IPS-18c (cell line): ENCODE data around the gene PRKAG2.
"Not testable (repeated sequence)": the region's sequence is repeated elsewhere in the genome, so short reads cannot be mapped to it uniquely, and the experiment has no call there.

Source experiments
- H3K4me3 ChIP-seq: 2 replicates; pipeline ENCODE4 v1.7.0; 2013; ENCODE audit warnings: low read depth, mild to moderate bottlenecking, low read length, moderate library complexity; ENCODE audit not compliant: insufficient read depth
- H3K9me3 ChIP-seq: one replicate; pipeline ENCODE4 v1.6.1; 2013; ENCODE audit warnings: mild to moderate bottlenecking, low read length, moderate library complexity; ENCODE audit not compliant: control insufficient read depth, insufficient read depth

PRKAG2 gene

GRCh38 chr7:151849008-151849878 is 27.7 kb downstream of the PRKAG2 start:
- Histone ChIP-seq H3K4me3 (no peak overlapping the region), H3K9me3 (peaks cover 2% of the 10 kb centered on the region)

GRCh38 chr7:151847681-151848081 is 29.2 kb downstream of the PRKAG2 start:
- H3K4me3 ChIP-seq = no peak overlapping the region
- peaks cover 2% of the 10 kb centered on the region for H3K9me3 ChIP-seq

GRCh38 chr7:151847136-151847535 is 29.8 kb downstream of the PRKAG2 start:
- Histone ChIP-seq H3K4me3 (no peak overlapping the region), H3K9me3 (peaks cover 2% of the 10 kb centered on the region)

GRCh38 chr7:151845412-151846205 is 31.3 kb downstream of the PRKAG2 start:
- H3K9me3 ChIP-seq = peaks cover 2% of the 10 kb centered on the region
- H3K4me3 ChIP-seq = no peak overlapping the region

GRCh38 chr7:151844825-151845200 is 32.1 kb downstream of the PRKAG2 start:
- no peak overlapping the region for H3K4me3 ChIP-seq
- peaks cover 2% of the 10 kb centered on the region for H3K9me3 ChIP-seq

- Histone ChIP-seq H3K4me3 (no peak overlapping the region), H3K9me3 (peaks cover 2% of the 10 kb centered on the region)
Measured at GRCh38 chr7:151844071-151844824, 32.7 kb downstream of the PRKAG2 start.

- H3K4me3 ChIP-seq = no peak overlapping the region
- peaks cover 2% of the 10 kb centered on the region for H3K9me3 ChIP-seq
Measured at GRCh38 chr7:151843181-151843580, 33.7 kb downstream of the PRKAG2 start.

GRCh38 chr7:151841395-151842051 is 35.4 kb downstream of the PRKAG2 start:
- H3K4me3 ChIP-seq, H3K9me3 ChIP-seq: not testable (repeated sequence)

- Histone ChIP-seq H3K4me3 (no peak overlapping the region), H3K9me3 (peaks cover 2% of the 10 kb centered on the region)
Measured at GRCh38 chr7:151840088-151840910, 36.6 kb downstream of the PRKAG2 start.

GRCh38 chr7:151839451-151839921 is 37.4 kb downstream of the PRKAG2 start:
- no peak overlapping the region for H3K4me3 ChIP-seq
- H3K9me3 ChIP-seq = no peaks in the 10 kb centered on the region

- Histone ChIP-seq H3K4me3 (no peak overlapping the region), H3K9me3 (no peaks in the 10 kb centered on the region)
Measured at GRCh38 chr7:151838861-151839381, 38.0 kb downstream of the PRKAG2 start.

- no peak overlapping the region for H3K4me3 ChIP-seq
Measured at GRCh38 chr7:151838072-151838471, 38.8 kb downstream of the PRKAG2 start.

GRCh38 chr7:151837285-151838042 is 39.5 kb downstream of the PRKAG2 start:
- H3K9me3 ChIP-seq = no peaks in the 10 kb centered on the region
- no peak overlapping the region for H3K4me3 ChIP-seq

More at GRCh38 chr7:151838072-151838471, 38.8 kb downstream of the PRKAG2 start:
- no peaks in the 10 kb centered on the region for H3K9me3 ChIP-seq

GRCh38 chr7:151836927-151837205 is 40.0 kb downstream of the PRKAG2 start:
- H3K4me3 ChIP-seq = no peak overlapping the region

GRCh38 chr7:151836191-151836926 is 40.6 kb downstream of the PRKAG2 start:
- H3K9me3 ChIP-seq = no peaks in the 10 kb centered on the region
- H3K4me3 ChIP-seq = no peak overlapping the region

More at GRCh38 chr7:151836927-151837205, 40.0 kb downstream of the PRKAG2 start:
- H3K9me3 ChIP-seq = no peaks in the 10 kb centered on the region
